Ovary (tissue), 3 donors: Measurements from ENCODE around the gene CEP97.
"Not testable (repeated sequence)": the region's sequence is repeated elsewhere in the genome, so short reads cannot be mapped to it uniquely, and the experiment has no call there.

Source experiments
- CTCF ChIP-seq, 3 donors: fragments of 450-650 bp in 2 of 3; fragments of 200-600 bp in 1 of 3; IDR thresholded peaks; one replicate each; pipeline versions ENCODE4 v1.5.1 to v1.8.0; 2016 to 2022; ENCODE audit warnings: antibody characterized with exemption in 3 of 3, mild to moderate bottlenecking in 1 of 3
- EP300 ChIP-seq: sonication (generic); formaldehyde crosslinking; IDR thresholded peaks from one replicate; pipeline ENCODE4 v1.6.1; 2017; ENCODE audit warnings: antibody characterized with exemption
- POLR2A ChIP-seq: fragments of 450-650 bp; IDR thresholded peaks from one replicate; pipeline ENCODE4 v1.6.1; 2017; ENCODE audit warnings: antibody characterized with exemption, mild to moderate bottlenecking, moderate library complexity
- donor health status: DM: no; HTN: no; CAD: no.

DNA sequence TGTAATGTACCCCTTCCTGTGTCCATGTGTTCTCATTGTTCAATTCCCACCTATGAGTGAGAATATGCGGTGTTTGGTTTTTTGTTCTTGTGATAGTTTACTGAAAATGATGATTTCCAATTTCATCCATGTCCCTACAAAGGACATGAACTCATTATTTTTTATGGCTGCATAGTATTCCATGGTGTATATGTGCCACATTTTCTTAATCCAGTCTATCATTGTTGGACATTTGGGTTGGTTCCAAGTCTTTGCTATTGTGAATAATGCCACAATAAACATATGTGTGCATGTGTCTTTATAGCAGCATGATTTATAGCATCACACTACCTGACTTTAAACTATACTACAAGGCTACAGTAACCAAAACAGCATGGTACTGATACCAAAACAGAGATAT, 21.5 kb downstream of the CEP97 start:
- not testable (repeated sequence) for TF ChIP-seq EP300; POLR2A; CTCF (IDR thresholded peaks at IDR 0.05)
